Vagina (tissue), 2 donors: Measurements from ENCODE around the gene BBS7.

Experiments
- POLR2A ChIP-seq, 2 donors: fragments of 450-650 bp; IDR thresholded peaks; one replicate each; pipeline ENCODE4 v1.6.1; 2017; ENCODE audit warnings: antibody characterized with exemption in 2 of 2, mild to moderate bottlenecking in 2 of 2, moderate library complexity in 2 of 2
- POLR2AphosphoS5 ChIP-seq, 2 donors: sonication (generic); formaldehyde crosslinking; IDR thresholded peaks; one replicate each; pipeline ENCODE4 v1.9.0; 2017; ENCODE audit warnings: antibody characterized with exemption in 2 of 2, mild to moderate bottlenecking in 2 of 2, low read depth in 1 of 2; ENCODE audit not compliant: insufficient read depth in 1 of 2
- TF ChIP-seq, protein P1 (sequence below), 3 experiments: fragments of 450-650 bp in 2 of 3; fragments of 200-600 bp in 1 of 3; sonication (generic) in 1 of 3; IDR thresholded peaks; one replicate each; pipeline ENCODE4 v1.5.1; 2017 to 2019; ENCODE audit warnings: antibody characterized with exemption in 3 of 3, mild to moderate bottlenecking in 2 of 3, moderate library complexity in 2 of 3

DNA sequence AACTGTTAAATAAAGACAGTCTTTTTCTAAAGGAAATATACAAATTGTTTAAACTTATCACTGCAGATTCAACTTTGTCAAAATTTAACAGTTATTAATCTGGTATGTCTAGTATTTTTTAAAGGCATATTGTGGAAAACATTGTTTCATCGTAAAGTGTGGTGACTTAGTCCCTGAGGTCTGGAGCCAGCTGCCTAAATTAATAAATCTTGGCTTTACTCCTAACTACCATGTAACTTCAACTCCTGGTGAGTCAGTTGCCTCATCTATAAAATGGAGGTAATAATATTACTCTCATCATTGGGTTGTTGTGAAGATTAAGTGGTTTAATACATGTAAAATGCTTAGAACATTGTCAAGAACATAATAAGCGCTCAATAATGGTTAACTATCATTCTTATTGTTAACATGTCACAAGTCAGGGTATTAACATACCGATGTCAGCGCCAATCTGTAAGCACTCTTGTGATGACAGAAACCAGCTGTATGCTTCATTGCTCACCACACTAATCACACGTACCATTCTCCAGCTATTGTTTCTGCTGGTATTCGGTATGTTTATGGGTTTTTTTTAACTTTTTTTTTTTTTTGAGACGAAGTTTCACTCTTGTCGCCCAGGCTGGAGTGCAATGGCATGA, 91.2 kb downstream of the BBS7 start:
- TF ChIP-seq, protein P1, sequence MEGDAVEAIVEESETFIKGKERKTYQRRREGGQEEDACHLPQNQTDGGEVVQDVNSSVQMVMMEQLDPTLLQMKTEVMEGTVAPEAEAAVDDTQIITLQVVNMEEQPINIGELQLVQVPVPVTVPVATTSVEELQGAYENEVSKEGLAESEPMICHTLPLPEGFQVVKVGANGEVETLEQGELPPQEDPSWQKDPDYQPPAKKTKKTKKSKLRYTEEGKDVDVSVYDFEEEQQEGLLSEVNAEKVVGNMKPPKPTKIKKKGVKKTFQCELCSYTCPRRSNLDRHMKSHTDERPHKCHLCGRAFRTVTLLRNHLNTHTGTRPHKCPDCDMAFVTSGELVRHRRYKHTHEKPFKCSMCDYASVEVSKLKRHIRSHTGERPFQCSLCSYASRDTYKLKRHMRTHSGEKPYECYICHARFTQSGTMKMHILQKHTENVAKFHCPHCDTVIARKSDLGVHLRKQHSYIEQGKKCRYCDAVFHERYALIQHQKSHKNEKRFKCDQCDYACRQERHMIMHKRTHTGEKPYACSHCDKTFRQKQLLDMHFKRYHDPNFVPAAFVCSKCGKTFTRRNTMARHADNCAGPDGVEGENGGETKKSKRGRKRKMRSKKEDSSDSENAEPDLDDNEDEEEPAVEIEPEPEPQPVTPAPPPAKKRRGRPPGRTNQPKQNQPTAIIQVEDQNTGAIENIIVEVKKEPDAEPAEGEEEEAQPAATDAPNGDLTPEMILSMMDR (IDR thresholded peaks at IDR 0.05), result no peak
- TF ChIP-seq POLR2A (IDR thresholded peaks at IDR 0.05) (no peak), POLR2AphosphoS5 (IDR thresholded peaks at IDR 0.05; ENCODE audit: insufficient read depth in 1 of 2, low read depth in 1 of 2) (no peak)
